ENCODE data around the gene MMP20.

Gene MMP20

DNA sequence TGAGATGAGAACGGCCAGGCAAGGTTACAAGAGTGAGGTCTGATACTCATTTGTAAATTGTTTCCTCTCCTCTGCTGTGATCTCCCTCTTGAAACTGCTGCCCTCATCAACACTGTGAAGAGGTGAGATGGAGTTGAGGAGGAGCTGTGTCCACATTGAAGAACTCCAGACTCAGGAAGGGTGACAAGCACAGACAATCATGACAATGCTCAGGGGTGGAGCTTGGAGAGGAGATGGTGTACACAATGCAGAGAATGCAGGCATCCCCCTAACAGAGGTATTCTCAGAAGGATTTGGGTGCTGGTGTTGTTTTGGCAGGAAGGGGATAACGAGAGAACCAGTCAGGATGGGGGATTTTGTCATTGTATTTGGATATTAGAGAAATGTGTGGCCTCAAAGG lies 73.1 kb downstream of the MMP20 start:
- no peak for DNase-seq

DNA sequence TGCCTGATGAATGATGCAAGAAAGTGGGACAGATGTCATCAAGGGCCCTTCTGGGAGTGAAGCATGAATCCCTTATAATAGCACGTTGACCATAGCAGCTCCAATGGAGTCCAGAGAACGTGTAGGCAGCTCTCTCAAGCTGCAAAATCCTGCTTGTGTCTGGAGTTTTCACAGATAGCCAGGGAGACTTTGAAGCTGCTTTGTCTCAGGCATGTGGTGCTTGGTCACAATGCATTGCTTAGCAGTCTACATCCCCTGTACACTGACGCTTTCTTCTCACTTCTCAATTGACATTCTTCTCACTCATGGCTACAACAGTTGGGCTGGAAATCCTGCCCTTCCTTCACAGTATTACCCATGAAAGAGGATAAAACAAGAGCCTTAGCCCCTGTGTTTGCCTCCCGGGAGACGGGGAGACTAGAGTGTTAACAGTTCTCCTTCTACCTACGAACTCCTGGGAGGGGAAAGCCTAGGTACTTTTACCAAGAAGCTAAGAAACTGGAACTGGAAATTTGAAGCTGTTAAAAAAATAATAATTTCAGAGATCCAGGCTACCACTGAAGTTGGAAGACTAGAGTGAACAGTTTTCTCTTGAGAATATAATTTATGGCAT lies 73.9 kb downstream of the MMP20 start:
- DNase-seq, result no peak

DNA sequence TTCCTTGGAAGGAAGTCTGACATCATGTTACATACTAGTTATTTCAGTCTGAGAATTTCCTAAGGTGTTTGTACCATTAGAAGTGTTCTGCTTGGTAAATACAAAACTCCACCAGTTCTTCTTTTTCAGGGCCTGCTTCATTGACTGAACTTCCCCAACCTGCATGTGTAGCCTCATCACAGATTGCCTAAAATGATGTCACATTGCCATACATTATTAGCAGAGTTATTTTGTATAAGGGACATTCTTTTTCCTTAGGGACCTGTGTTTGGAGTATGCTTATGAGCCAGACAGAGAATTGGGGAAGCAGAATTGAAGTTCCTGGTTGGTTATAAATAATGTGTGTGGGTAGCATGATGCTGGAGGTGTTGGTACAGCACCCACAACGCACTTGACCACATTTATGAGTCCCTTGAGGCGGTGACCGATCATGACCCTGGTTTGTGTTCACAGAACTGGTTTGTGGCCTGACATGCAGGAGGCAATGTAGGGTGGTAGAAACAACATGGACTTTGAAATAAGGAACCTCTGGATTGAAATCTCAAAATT lies 78.1 kb downstream of the MMP20 start:
- DNase-seq, result no peak

DNA sequence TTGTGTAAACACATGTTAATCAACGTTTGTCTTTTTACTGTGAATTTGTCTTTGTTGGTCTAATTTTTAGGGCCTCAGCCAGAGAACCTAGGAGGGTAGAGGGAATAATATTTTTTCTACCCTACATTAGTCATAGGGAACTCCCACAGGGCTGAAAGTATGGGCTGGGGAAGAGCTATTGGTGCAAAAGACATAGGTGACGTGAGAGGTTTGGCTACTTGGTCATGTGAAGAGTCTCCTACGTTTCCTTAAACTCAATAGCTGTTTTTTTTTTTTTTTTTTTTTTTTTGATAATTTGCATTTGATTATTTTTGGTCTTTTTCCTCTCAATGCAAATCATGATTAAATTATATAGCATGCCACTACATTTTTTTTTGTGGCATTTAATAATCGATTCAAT lies 78.7 kb downstream of the MMP20 start:
- DNase-seq, result no peak

DNA sequence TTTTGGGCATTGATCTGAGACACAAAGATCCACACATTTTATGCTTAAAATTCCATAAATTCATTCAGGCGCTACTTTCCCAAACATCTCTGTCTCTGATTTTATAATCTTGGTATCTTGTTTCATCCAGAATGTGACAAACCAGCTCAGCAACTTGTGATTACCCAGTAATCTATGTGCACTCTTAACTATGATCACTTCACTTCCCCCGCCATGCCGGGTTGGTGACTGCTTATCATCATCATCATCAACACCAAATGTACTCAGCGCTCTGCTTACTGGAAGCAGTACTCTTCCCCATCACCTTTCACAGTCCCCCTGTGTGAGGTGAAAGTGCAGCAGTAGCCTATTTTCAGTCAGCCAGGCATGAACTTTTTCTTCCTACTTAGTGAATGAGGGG lies 79.4 kb downstream of the MMP20 start:
- DNase-seq, result no peak

DNA sequence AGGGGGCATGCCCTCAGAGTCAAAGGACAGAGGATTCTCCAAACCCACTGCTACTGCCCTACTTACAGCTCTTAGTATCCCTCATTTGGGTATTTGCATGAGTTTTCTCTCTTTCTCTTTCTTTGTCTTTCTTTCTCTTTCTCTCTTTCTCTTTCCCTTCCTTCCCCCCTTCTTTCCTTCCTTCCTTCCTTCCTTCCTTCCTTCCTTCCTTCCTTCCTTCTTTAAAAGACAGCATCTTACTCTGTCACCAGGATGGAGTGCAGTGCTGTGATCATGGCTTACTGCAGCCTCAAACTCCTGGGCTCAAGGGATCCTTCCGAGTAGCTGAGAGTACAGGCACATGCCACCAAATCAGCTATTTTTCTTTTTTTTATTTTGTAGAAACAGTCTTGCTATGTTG lies 80.5 kb downstream of the MMP20 start:
- DNase-seq, result no peak

DNA sequence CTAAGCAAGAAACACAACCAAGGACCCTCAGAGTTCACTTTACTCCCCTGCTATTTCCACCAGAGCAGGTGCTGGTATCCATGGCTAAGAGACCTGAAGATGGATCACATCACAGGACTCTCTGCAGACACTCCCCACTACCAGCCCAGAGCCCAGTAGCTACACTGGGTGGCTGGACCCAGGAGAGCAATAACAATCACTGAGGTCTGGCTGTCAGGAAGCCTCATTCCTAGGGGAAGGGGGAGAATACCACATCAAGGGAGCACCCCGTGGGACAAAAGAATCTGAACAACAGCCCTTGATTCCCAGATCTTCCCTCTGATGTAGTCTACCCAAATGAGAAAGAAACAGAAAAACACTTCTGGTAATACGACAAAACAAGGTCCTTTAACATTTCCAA lies 85.6 kb downstream of the MMP20 start:
- DNase-seq, result no peak

DNA sequence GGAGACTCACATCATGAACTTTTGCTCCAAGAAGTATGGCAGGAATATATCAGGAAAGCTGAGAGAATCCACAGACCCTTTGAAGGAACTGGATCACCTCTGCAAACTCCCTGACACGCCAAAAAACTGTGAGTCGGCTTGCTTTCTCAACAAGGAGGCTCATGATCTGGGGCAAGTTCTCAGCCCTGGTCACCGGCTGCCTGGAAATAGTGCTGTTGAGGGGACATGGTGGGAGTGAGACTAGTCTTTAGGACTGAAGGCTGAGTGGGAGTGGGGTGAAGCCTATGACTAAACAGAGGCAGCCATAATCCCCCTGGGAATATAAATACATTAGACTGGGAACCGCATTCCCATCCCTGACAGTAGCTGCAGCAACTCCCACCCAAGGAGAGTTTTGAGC lies 86.2 kb downstream of the MMP20 start:
- DNase-seq, result no peak

DNA sequence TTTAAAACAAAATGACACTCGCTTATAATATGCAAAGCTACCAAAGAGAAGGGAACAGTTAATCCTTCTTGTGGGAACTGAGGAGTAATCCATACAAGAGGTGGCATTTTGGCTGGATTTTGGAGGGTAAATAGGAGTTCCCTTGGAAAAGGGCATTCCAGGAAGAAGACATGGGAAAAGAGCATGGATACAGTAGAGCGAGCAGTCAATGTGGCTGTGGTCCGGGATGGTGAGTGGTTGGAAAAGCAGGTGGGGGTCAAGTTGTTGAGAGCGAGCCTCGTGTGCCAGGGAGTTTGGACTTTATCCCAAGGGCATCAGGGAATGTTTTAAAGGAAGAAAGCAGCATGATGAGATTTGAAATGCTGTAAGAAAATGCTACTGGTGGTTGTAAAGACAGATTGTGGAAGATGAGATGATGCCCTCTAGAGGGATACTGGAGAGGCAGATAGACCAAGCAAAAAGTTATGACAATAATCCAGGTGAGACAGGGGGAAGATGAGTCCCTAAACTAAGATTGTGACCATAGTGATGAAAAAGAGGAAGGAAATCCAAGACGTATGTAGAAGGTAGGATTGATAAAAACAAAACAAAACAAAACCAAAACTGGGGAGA lies 90.8 kb downstream of the MMP20 start:
- no peak for DNase-seq

DNA sequence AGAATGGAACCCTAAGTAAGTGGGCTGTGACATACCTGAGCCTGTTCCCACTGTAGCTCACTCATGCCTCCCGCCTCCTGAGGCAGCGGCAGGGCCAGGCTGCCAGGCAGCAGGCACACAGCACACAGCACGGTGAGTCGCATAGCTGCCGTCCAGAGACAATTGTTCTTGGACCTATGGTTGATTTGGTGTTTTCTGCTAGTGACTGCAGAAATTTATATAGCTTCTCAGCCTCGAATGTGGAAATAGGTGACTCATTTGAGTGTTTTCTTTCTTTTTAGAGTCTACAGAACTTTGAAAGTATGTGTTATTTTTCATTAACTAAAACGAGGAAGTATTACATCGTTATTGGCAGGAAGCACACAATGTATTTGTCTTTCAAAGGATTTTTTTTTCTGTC lies 94.6 kb downstream of the MMP20 start, which contains the start of gene MMP7:
Gene MMP7, minus strand, starts transcription at position 190 of the 400 bp plus-strand sequence. Its CDS starts 47 bp downstream, at position 143.
- no peak for DNase-seq

DNA sequence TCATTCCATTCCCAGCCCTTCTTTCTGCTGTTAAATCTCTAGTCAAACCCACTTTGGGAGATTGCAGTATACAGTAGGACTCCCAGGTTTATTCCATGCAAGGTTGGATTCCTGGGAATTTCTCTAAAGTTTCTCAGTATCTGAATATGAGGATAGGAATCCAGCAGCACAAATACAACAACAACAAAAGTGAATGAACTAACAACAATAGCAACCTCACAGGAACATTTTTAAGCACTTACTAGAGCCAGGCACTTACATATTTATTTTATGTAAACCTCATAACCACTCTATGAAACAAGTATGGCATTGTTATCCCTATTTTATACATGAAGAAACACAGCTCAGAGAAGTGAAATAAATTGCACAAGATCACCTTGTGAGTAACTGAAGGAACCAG lies 96.5 kb downstream of the MMP20 start:
- DNase-seq, result no peak

DNA sequence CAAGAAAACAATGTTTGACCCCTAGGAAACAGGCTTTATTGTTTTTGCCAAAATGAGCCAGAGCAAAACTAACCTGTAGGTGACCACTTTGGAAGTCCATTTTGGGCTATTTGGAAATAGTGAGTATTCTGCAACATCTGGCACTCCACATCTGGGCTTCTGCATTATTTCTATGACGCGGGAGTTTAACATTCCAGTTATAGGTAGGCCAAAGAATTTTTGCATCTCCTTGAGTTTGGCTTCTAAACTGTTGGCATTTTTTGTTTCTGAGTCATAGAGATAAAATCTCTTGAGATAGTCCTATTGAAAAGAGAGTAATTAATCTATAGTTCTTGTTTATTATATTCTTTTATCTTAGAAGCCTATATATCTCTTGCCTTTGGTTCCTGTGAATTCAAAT lies 97.4 kb downstream of the MMP20 start:
- no peak for DNase-seq

DNA sequence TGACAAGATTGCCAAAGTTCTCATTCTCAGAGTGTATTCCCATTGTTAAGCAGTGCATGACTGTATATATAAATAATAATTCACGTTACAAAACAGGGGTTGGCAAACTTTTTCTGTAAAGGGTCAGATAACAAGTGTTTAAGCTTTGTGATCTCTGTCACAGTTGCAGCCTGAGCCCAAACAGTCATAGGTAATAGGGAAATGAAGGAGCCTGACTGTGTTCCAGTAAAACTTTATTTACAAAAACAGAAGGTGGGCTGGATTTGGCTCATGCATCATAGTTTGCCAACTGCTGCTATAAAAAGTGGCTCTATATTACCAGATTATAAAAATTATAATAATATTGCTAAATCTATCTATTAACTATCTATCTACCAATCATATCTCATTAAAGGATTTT lies 98.1 kb downstream of the MMP20 start:
- DNase-seq, result no peak

Measured in CD4-positive, alpha-beta T cell treated with Interleukin-6 for 4 hours (primary cell).